ENCODE data around the gene TEX264.
A peak's percentile ranks its signal among the peaks of the same experiment; 100 is the strongest.

TEX264 gene

GRCh38 chr3:51698209-51698608, 27.2 kb downstream of the TEX264 start:
- H3K27ac ChIP-seq (ENCODE audit: low read depth, low read length): no peak overlapping the region
- no peaks in the 10 kb centered on the region for H3K9me3 ChIP-seq (ENCODE audit: control insufficient read depth, insufficient read depth, low read length)
- H3K4me1 ChIP-seq (ENCODE audit: control insufficient read depth, insufficient read depth, low read length): 0 out of 2 replicates have a peak, but pooled peaks cover 7% of the 10 kb centered on the region
- H3K4me3 ChIP-seq (ENCODE audit: low read depth, low read length): no peak overlapping the region
- no peak overlapping the region for H3K9ac ChIP-seq (ENCODE audit: low read depth, low read length)
- no peaks in the 10 kb centered on the region for H3K27me3 ChIP-seq (ENCODE audit: control insufficient read depth, insufficient read depth, low read length)
- H3K36me3 ChIP-seq (ENCODE audit: control insufficient read depth, insufficient read depth, low read length): peaks cover 8% of the 10 kb centered on the region; the same call in 1 of the 2 replicates

DNA sequence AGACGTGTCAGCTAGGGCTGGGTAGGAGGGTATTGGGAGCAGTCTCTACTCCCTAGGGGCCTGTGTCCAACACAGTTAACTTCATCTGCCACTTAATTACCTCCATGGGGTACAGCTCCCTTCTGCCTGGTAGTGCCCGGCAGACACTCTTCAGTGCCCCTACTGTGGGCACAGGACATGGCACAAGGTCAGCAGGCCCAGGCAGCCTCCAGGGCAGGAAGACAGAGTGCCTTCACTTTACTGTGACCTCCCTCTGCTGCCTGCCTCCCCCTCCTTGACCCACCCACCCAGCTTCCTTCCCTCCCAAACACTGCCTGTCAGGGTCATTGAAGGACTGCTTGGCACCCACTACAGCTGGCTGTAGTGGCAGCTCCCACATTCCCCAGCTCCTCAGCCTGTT, 29.4 kb downstream of the TEX264 start:
- Histone ChIP-seq H3K4me3 (ENCODE audit: low read depth, low read length) (no peak overlapping the region), H3K27ac (ENCODE audit: low read depth, low read length) (no peak overlapping the region), H3K36me3 (ENCODE audit: control insufficient read depth, insufficient read depth, low read length) (peaks cover 8% of the 10 kb centered on the region; the same call in 1 of the 2 replicates), H3K4me1 (ENCODE audit: control insufficient read depth, insufficient read depth, low read length) (peaks cover 16% of the 10 kb centered on the region), H3K27me3 (ENCODE audit: control insufficient read depth, insufficient read depth, low read length) (no peaks in the 10 kb centered on the region), H3K9me3 (ENCODE audit: control insufficient read depth, insufficient read depth, low read length) (no peaks in the 10 kb centered on the region), H3K9ac (ENCODE audit: low read depth, low read length) (no peak overlapping the region)

- H3K36me3 ChIP-seq (ENCODE audit: control insufficient read depth, insufficient read depth, low read length): peaks cover 8% of the 10 kb centered on the region; the same call in 1 of the 2 replicates
- H3K27me3 ChIP-seq (ENCODE audit: control insufficient read depth, insufficient read depth, low read length): peaks cover 2% of the 10 kb centered on the region
- no peak overlapping the region for H3K4me3 ChIP-seq (ENCODE audit: low read depth, low read length)
- no peak overlapping the region for H3K9ac ChIP-seq (ENCODE audit: low read depth, low read length)
- no peaks in the 10 kb centered on the region for H3K9me3 ChIP-seq (ENCODE audit: control insufficient read depth, insufficient read depth, low read length)
- peaks cover 16% of the 10 kb centered on the region for H3K4me1 ChIP-seq (ENCODE audit: control insufficient read depth, insufficient read depth, low read length)
- no peak overlapping the region for H3K27ac ChIP-seq (ENCODE audit: low read depth, low read length)
These were observed 31.1 kb downstream of the TEX264 start for GRCh38 chr3:51702156-51702555.

- H3K36me3 ChIP-seq (ENCODE audit: control insufficient read depth, insufficient read depth, low read length): peaks cover 8% of the 10 kb centered on the region; the same call in 1 of the 2 replicates
- H3K9ac ChIP-seq (ENCODE audit: low read depth, low read length): no peak overlapping the region
- H3K27ac ChIP-seq (ENCODE audit: low read depth, low read length): no peak overlapping the region
- peaks cover 12% of the 10 kb centered on the region for H3K27me3 ChIP-seq (ENCODE audit: control insufficient read depth, insufficient read depth, low read length)
- no peak overlapping the region; the same call in 1 of the 2 replicates for H3K4me3 ChIP-seq (ENCODE audit: low read depth, low read length)
- H3K4me1 ChIP-seq (ENCODE audit: control insufficient read depth, insufficient read depth, low read length): peaks cover 16% of the 10 kb centered on the region
- no peaks in the 10 kb centered on the region for H3K9me3 ChIP-seq (ENCODE audit: control insufficient read depth, insufficient read depth, low read length)
These were observed 32.2 kb downstream of the TEX264 start for GRCh38 chr3:51703068-51703760.

GRCh38 chr3:51703761-51704510, 32.9 kb downstream of the TEX264 start:
- Histone ChIP-seq H3K36me3 (ENCODE audit: control insufficient read depth, insufficient read depth, low read length) (peaks cover 8% of the 10 kb centered on the region; the same call in 1 of the 2 replicates), H3K4me3 (ENCODE audit: low read depth, low read length) (no peak overlapping the region; the same call in 1 of the 2 replicates), H3K27me3 (ENCODE audit: control insufficient read depth, insufficient read depth, low read length) (peaks cover 19% of the 10 kb centered on the region), H3K9ac (ENCODE audit: low read depth, low read length) (no peak overlapping the region), H3K4me1 (ENCODE audit: control insufficient read depth, insufficient read depth, low read length) (peaks cover 16% of the 10 kb centered on the region), H3K9me3 (ENCODE audit: control insufficient read depth, insufficient read depth, low read length) (no peaks in the 10 kb centered on the region), H3K27ac (ENCODE audit: low read depth, low read length) (no peak overlapping the region)

DNA sequence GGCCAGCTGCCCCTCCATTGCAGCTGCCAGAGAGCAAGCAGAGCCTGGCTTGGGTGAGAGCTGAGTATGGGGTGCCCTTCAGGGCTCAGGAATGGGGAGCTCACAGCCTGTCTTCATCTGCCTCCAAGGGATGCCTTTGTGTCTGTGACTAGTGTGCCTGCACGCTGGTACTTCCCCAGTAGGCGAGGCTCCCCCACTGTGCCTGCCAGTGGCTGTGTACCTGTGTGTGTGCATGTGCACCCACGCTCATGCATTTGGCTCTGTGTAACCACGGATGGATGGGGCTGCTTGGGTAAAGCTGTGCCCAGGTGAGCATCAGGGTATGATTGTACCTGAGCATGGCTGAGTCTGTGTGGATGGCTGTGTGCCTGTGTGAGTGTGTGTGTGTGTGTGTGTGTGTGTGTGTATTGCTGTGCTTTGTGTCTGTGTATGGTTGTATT, 33.5 kb downstream of the TEX264 start:
- no peak overlapping the region for H3K4me3 ChIP-seq (ENCODE audit: low read depth, low read length)
- no peak overlapping the region for H3K9ac ChIP-seq (ENCODE audit: low read depth, low read length)
- peaks cover 24% of the 10 kb centered on the region for H3K27me3 ChIP-seq (ENCODE audit: control insufficient read depth, insufficient read depth, low read length)
- peaks cover 5% of the 10 kb centered on the region; the same call in 1 of the 2 replicates for H3K36me3 ChIP-seq (ENCODE audit: control insufficient read depth, insufficient read depth, low read length)
- H3K4me1 ChIP-seq (ENCODE audit: control insufficient read depth, insufficient read depth, low read length): peaks cover 16% of the 10 kb centered on the region
- no peak overlapping the region for H3K27ac ChIP-seq (ENCODE audit: low read depth, low read length)
- H3K9me3 ChIP-seq (ENCODE audit: control insufficient read depth, insufficient read depth, low read length): no peaks in the 10 kb centered on the region

GRCh38 chr3:51705276-51706020, 34.4 kb downstream of the TEX264 start:
- no peak overlapping the region for H3K9ac ChIP-seq (ENCODE audit: low read depth, low read length)
- no peaks in the 10 kb centered on the region for H3K9me3 ChIP-seq (ENCODE audit: control insufficient read depth, insufficient read depth, low read length)
- H3K4me1 ChIP-seq (ENCODE audit: control insufficient read depth, insufficient read depth, low read length): peaks cover 16% of the 10 kb centered on the region
- no peak overlapping the region for H3K4me3 ChIP-seq (ENCODE audit: low read depth, low read length)
- H3K27ac ChIP-seq (ENCODE audit: low read depth, low read length): no peak overlapping the region
- no peaks in the 10 kb centered on the region for H3K36me3 ChIP-seq (ENCODE audit: control insufficient read depth, insufficient read depth, low read length)
- H3K27me3 ChIP-seq (ENCODE audit: control insufficient read depth, insufficient read depth, low read length): peaks cover 24% of the 10 kb centered on the region

DNA sequence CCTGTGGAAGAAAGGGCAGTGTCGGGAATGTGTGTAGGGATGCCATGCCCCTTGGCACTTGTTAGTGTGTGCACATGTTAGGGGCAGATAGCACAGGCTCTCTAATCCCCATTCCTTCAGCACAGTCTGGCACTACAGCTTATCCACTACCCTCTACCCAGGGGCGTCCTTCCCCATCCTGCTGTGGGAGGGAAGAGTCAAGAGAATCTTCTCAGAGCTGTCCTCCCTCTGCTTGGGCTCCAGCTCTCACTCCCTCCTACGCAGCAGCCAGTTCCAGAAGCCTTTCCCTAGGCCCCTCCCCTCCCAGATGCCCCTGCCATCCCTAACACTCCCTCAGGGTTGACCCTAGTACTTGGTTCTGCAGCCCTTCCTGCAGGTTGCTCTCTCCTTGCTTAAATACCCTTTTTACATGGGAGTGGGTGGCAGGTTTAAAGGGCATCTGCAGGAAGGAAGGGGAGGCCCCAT, 35.0 kb downstream of the TEX264 start:
- Histone ChIP-seq H3K27ac (ENCODE audit: low read depth, low read length) (no peak overlapping the region), H3K27me3 (ENCODE audit: control insufficient read depth, insufficient read depth, low read length) (peaks cover 24% of the 10 kb centered on the region), H3K4me1 (ENCODE audit: control insufficient read depth, insufficient read depth, low read length) (peaks cover 16% of the 10 kb centered on the region), H3K36me3 (ENCODE audit: control insufficient read depth, insufficient read depth, low read length) (no peaks in the 10 kb centered on the region), H3K4me3 (ENCODE audit: low read depth, low read length) (no peak overlapping the region), H3K9me3 (ENCODE audit: control insufficient read depth, insufficient read depth, low read length) (no peaks in the 10 kb centered on the region), H3K9ac (ENCODE audit: low read depth, low read length) (no peak overlapping the region)

GRCh38 chr3:51706788-51707731, 36.0 kb downstream of the TEX264 start, which contains the start of gene GRM2:
TSS of gene GRM2 (plus strand) at chr3:51707068. CDS start at chr3:51708984, 1,916 bp downstream.
- no peak within 1 kb of the TSS for H3K27ac ChIP-seq (ENCODE audit: low read depth, low read length)
- H3K9ac ChIP-seq (ENCODE audit: low read depth, low read length): peak within 1 kb of the TSS; percentile 48; the same call in 1 of the 2 replicates
- no peaks in the 10 kb centered on the region for H3K36me3 ChIP-seq (ENCODE audit: control insufficient read depth, insufficient read depth, low read length)
- peaks cover 24% of the 10 kb centered on the region for H3K27me3 ChIP-seq (ENCODE audit: control insufficient read depth, insufficient read depth, low read length)
- H3K4me3 ChIP-seq (ENCODE audit: low read depth, low read length): peak within 1 kb of the TSS; percentile 67
- peaks cover 16% of the 10 kb centered on the region for H3K4me1 ChIP-seq (ENCODE audit: control insufficient read depth, insufficient read depth, low read length)
- H3K9me3 ChIP-seq (ENCODE audit: control insufficient read depth, insufficient read depth, low read length): no peaks in the 10 kb centered on the region
